DOHH2 (cell line): ENCODE results near the gene GLB1L2.

Experiments used
- H3F3A ChIP-seq: fragments of 200-600 bp; sonication (generic), shearing (Covaris generic); 2 replicates; pipeline ENCODE4 v1.6.0; 2016; ENCODE audit warnings: antibody characterized with exemption, mild to moderate bottlenecking; ENCODE audit not compliant: control insufficient read depth, insufficient read depth
- H3K27ac ChIP-seq: fragments of 200-600 bp; sonication (generic); 2 replicates; pipeline ENCODE4 v1.5.1; 2014; ENCODE audit warnings: low read depth, mild to moderate bottlenecking, low read length, moderate library complexity
- H3K27me3 ChIP-seq: fragments of 200-600 bp; sonication (generic); 2 replicates; pipeline ENCODE4 v1.6.1; 2014; ENCODE audit warnings: mild to moderate bottlenecking, low read length, mixed read lengths; ENCODE audit not compliant: control insufficient read depth
- H3K36me3 ChIP-seq: fragments of 200-600 bp; sonication (generic); 2 replicates; pipeline ENCODE4 v1.6.1; 2014; ENCODE audit warnings: mild to moderate bottlenecking, low read length, moderate library complexity, mixed read lengths; ENCODE audit not compliant: control insufficient read depth
- H3K4me1 ChIP-seq: fragments of 200-600 bp; sonication (generic); 2 replicates; pipeline ENCODE4 v1.6.1; 2014; ENCODE audit warnings: mild to moderate bottlenecking, low read length, mixed read lengths; ENCODE audit not compliant: control insufficient read depth
- H3K4me2 ChIP-seq: fragments of 200-600 bp; sonication (generic); 2 replicates; pipeline ENCODE4 v1.6.0; 2014; ENCODE audit warnings: mild to moderate bottlenecking, low read length, moderate library complexity
- H3K4me3 ChIP-seq: fragments of 200-600 bp; sonication (generic); 2 replicates; pipeline ENCODE4 v1.5.1; 2014; ENCODE audit warnings: mild to moderate bottlenecking, low read length, mixed read lengths
- H3K79me2 ChIP-seq: fragments of 200-600 bp; sonication (generic); 2 replicates; pipeline ENCODE4 v1.6.1; 2014; ENCODE audit warnings: mild to moderate bottlenecking, low read length, mixed read lengths; ENCODE audit not compliant: control insufficient read depth
- H3K9me2 ChIP-seq: fragments of 200-600 bp; sonication (generic); replicated peaks from 2 replicates; pipeline ENCODE4 v1.6.1; 2014; ENCODE audit warnings: mild to moderate bottlenecking, low read length, mixed read lengths; ENCODE audit not compliant: control insufficient read depth
- H3K9me3 ChIP-seq: fragments of 200-600 bp; sonication (generic); 2 replicates; pipeline ENCODE4 v1.6.1; 2014; ENCODE audit warnings: antibody characterized with exemption, low read length, mixed read lengths; ENCODE audit not compliant: control insufficient read depth, insufficient read depth
- H4K20me1 ChIP-seq: fragments of 200-600 bp; sonication (generic); 2 replicates; pipeline ENCODE4 v1.6.0; 2014; ENCODE audit warnings: low read depth, mild to moderate bottlenecking, antibody characterized with exemption, low read length, moderate library complexity; ENCODE audit not compliant: control insufficient read depth, insufficient read depth
- EZH2phosphoT487 ChIP-seq: fragments of 200-600 bp; sonication (generic); IDR thresholded peaks from 2 replicates; pipeline ENCODE4 v1.6.1; 2017; ENCODE audit warnings: borderline replicate concordance, mild to moderate bottlenecking, antibody characterized with exemption, low read length, moderate library complexity, mixed read lengths
- TF ChIP-seq, protein P1 (sequence below): fragments of 200-600 bp; sonication (generic); IDR thresholded peaks from one replicate; pipeline ENCODE4 v1.5.1; 2014; ENCODE audit warnings: antibody characterized with exemption, mild to moderate bottlenecking, low read depth, low read length; ENCODE audit not compliant: poor library complexity, severe bottlenecking

GLB1L2 gene

DNA sequence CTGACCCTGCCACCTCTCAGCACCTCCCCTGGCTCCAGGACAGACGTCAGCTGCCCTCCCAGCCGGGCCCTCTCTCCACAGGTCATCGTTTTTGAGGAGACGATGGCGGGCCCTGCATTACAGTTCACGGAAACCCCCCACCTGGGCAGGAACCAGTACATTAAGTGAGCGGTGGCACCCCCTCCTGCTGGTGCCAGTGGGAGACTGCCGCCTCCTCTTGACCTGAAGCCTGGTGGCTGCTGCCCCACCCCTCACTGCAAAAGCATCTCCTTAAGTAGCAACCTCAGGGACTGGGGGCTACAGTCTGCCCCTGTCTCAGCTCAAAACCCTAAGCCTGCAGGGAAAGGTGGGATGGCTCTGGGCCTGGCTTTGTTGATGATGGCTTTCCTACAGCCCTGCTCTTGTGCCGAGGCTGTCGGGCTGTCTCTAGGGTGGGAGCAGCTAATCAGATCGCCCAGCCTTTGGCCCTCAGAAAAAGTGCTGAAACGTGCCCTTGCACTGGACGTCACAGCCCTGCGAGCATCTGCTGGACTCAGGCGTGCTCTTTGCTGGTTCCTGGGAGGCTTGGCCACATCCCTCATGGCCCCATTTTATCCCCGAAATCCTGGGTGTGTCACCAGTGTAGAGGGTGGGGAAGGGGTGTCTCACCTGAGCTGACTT, 43.2 kb downstream of the GLB1L2 start:
- TF ChIP-seq, protein P1, sequence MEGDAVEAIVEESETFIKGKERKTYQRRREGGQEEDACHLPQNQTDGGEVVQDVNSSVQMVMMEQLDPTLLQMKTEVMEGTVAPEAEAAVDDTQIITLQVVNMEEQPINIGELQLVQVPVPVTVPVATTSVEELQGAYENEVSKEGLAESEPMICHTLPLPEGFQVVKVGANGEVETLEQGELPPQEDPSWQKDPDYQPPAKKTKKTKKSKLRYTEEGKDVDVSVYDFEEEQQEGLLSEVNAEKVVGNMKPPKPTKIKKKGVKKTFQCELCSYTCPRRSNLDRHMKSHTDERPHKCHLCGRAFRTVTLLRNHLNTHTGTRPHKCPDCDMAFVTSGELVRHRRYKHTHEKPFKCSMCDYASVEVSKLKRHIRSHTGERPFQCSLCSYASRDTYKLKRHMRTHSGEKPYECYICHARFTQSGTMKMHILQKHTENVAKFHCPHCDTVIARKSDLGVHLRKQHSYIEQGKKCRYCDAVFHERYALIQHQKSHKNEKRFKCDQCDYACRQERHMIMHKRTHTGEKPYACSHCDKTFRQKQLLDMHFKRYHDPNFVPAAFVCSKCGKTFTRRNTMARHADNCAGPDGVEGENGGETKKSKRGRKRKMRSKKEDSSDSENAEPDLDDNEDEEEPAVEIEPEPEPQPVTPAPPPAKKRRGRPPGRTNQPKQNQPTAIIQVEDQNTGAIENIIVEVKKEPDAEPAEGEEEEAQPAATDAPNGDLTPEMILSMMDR: no peak
- no peak for TF ChIP-seq EZH2phosphoT487
- Histone ChIP-seq H3K27ac (no peak overlapping the region), H3K27me3 (no peaks in the 10 kb centered on the region)

DNA sequence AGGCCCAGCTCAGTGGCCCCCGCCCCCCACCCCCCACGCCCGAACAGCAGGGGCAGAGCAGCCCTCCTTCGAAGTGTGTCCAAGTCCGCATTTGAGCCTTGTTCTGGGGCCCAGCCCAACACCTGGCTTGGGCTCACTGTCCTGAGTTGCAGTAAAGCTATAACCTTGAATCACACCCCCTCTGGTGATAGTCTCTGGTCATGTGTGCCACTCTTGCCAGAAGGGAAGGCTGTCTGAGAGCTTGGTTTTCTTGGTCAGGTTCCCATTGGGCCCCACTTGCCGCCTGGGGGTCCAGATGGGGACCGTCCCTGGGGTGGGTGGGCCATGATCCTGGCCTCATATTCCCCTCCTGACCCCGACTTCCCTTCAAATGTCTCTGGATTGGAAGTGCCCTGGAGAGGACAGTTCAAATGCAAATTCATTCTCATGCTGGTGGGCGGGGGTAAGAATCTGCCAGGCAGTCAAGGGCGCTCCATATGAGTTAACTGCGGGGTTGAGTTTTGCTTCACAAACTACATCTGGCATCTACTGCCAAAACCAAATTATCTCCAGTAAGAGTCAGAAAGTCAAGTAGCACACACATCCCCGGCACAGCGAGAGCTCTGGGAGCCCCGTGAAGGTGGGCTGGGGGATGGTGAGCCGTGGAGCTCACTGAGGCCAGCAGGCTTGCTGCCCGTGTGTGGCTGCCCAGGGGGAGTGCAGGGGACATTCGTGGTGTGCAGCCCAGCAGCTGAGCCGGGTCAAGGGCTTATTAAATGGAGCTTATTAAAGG, 44.5 kb downstream of the GLB1L2 start:
- Histone ChIP-seq H3F3A (no peaks in the 10 kb centered on the region), H3K27ac (no peak overlapping the region), H3K27me3 (no peaks in the 10 kb centered on the region), H3K79me2 (no peaks in the 10 kb centered on the region), H3K4me2 (no peak overlapping the region), H3K9me2 (no peaks in the 10 kb centered on the region), H3K4me3 (no peak overlapping the region), H4K20me1 (no peaks in the 10 kb centered on the region), H3K36me3 (no peaks in the 10 kb centered on the region), H3K9me3 (no peaks in the 10 kb centered on the region), H3K4me1 (no peaks in the 10 kb centered on the region)
- TF ChIP-seq EZH2phosphoT487: no peak
- TF ChIP-seq, protein P1: no peak

More for the DNA sequence above, 43.2 kb downstream of the GLB1L2 start:
- no peak overlapping the region for H3K4me3 ChIP-seq
- H3K9me2 ChIP-seq: no peaks in the 10 kb centered on the region
- no peak overlapping the region for H3K4me2 ChIP-seq
- H3F3A ChIP-seq: no peaks in the 10 kb centered on the region
- no peaks in the 10 kb centered on the region for H3K79me2 ChIP-seq
- H3K36me3 ChIP-seq: no peaks in the 10 kb centered on the region
- H3K9me3 ChIP-seq: no peaks in the 10 kb centered on the region
- H3K4me1 ChIP-seq: no peaks in the 10 kb centered on the region
- no peaks in the 10 kb centered on the region for H4K20me1 ChIP-seq

DNA sequence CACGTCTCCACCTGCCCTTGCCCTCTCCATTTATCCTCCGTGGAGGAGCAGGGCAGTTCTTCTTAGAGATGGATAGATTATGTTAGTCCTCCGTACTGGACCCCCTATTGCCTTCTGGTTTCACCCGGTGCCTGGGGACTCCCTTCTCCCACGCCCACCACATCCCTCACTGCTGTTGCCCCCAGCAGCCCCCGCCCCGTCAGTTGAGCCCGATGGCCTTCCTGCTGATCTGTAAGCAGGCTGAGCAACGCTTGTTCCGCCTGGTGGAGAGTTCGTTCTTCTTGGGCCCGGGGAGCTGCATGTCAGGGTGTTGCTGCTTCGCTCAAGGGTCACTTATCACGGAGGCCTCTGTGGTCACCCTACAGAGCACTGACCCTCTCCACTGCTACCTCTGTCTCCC, 46.1 kb downstream of the GLB1L2 start:
- Histone ChIP-seq H3K9me3 (no peaks in the 10 kb centered on the region), H3K4me1 (no peaks in the 10 kb centered on the region), H3K4me2 (no peak overlapping the region), H3K36me3 (no peaks in the 10 kb centered on the region), H3K9me2 (no peaks in the 10 kb centered on the region), H3K79me2 (no peaks in the 10 kb centered on the region), H3K27me3 (no peaks in the 10 kb centered on the region), H3F3A (no peaks in the 10 kb centered on the region), H3K4me3 (no peak overlapping the region), H3K27ac (no peak overlapping the region), H4K20me1 (no peaks in the 10 kb centered on the region)
- no peak for TF ChIP-seq EZH2phosphoT487
- TF ChIP-seq, protein P1: no peak
